Tongue (tissue), 2 donors: Measurements from ENCODE around the gene PMM1. TPM values are rescaled to one million over a fixed set of nuclear protein-coding genes. Genes with fewer than 3 reads are reported as not detected.
A peak's percentile ranks its signal among the peaks of the same experiment; 100 is the strongest.
"Not testable (repeated sequence)": the region's sequence is repeated elsewhere in the genome, so short reads cannot be mapped to it uniquely, and the experiment has no call there.

Experiments
- DNase-seq: peaks from one replicate; pipeline ENCODE4 v3.0.0-alpha.2; 2015
- total RNA-seq: library from RNA; depleted of rRNA; stranded (reverse); fragments of >200 nt; gene quantifications from one replicate; pipeline ENCODE4 v1.2.3, GENCODE V29; 2014

The PMM1 gene
- total RNA-seq, 1 donor from 2014 or later: 22.9 TPM

DNA sequence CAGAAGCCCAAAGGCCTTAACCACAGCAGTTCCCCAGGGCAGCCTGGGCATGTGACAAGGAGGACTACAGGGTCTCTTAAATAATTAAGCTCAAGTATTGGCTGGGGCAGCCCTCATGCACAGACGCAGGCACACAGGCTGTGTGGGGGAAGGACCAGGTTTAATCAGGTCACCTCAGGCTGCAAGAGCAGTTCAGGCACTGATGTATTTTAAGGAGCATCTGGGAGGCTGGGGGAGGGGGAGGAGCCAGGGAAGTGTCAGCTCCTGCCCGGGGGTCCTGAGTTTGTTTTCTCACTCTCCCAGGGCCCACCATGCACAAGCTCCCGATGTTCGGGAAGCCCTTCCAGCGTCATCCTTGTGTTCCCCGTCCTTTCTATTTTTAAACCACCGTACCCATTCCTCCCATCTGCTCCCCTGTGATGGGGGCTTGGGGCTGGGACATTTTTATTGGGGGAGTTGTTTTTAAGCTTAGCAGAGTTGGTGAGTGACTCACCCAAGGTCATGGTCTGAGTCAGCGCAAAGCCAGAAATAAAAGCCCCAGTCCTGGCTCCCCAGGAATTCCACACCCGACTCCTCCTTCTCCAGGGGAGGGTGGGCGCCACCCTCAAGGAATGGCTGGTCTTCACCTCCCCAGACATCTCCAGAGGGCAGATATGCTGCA is 26.5 kb downstream of the PMM1 start:
- no peak for DNase-seq

DNA sequence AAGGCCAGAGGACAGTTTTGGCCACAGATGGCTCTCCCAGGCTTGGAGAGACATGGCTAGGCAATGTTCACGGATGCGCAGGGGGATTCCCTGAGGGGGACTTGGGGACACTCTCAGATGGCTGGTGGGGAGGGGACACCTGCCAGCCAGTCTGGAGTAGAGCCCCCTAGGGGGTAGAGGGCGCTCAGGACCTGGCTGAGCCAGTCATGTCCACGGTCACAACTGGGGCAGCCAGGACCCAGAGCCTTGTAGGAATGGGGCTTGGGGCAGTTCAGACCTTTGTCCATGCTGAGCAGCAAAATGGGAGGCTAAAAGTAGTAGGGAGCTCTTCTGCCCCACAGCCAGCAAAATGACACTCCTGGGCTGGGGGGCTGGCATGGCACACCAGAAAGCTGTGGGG is 27.2 kb downstream of the PMM1 start:
- no peak for DNase-seq

DNA sequence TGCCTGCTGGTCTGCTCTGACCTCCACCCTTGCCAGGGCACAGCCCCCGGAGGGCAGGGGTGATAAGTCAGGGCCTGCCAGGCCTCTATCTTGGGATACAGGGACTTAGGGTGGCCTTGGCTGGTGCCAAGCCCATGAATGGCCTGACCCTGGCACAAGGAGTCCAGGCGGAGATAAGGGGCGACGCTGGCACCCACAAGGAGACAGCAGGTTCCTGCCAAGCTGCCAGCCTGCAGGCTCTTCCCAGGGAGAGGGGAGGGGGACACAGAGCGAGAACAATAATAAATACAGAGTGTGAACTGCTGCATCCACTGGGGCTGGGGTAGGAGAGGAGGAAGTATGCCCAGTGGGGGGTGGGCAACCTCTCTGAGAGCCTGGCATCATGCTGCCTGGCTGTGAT is 27.9 kb downstream of the PMM1 start:
- no peak for DNase-seq

DNA sequence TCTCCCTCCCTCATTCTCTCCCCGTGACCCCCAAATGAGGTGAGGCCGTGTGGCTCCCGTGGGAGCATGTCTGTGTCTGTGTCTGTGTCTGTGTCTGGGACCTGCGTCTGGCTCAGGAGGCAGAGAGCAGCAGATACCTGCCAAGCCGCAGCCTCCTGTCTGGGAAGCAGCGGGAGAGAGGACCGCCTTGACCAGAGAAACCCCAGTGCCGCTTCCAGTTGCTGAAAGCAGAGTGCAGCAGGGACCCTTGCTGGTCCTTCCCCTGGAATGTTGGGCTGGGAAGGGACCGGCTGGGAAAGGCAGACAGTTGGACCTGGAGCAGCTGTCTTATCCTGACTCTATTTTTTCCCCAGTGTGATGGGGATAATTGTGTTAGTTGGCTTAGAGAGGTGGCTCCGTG is 28.3 kb downstream of the PMM1 start:
- DNase-seq: peak; percentile 63

DNA sequence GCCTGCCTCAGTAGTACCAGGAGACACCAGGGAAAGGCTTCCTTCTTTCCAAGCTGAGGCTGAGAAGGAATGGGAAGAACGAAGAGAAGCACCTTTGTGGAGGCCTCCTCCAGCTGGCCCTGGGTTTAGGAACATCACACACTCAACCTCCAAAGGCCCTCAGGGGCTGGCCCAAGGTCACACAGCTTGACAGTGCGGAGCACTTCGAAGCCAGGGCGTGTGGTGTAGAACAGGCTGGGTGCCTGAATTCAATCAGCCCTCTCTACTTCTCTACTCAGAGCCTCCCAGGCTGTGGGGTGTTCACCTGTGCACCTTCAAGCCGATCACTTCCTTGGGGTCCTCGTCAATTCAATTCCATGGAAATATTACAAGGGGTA is 29.6 kb downstream of the PMM1 start:
- DNase-seq: no peak

DNA sequence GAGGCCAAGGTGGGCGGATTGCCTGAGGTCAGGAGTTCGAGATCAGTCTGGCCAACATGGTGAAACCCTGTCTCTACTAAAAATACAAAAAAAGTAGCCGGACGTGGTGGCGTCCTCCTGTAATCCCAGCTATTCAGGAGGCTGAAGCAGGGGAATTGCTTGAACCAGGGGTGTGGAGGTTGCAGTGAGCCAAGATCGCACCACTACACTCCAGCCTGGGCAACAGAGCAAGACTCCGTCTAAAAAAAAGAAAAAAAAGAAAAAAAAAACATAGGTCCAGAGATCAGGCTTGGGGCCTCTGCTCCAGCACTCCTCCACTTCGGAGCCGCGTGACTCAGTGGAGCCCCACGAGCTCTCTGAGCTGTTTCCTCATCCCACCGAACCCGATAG is 31.4 kb downstream of the PMM1 start:
- DNase-seq: not testable (repeated sequence)

DNA sequence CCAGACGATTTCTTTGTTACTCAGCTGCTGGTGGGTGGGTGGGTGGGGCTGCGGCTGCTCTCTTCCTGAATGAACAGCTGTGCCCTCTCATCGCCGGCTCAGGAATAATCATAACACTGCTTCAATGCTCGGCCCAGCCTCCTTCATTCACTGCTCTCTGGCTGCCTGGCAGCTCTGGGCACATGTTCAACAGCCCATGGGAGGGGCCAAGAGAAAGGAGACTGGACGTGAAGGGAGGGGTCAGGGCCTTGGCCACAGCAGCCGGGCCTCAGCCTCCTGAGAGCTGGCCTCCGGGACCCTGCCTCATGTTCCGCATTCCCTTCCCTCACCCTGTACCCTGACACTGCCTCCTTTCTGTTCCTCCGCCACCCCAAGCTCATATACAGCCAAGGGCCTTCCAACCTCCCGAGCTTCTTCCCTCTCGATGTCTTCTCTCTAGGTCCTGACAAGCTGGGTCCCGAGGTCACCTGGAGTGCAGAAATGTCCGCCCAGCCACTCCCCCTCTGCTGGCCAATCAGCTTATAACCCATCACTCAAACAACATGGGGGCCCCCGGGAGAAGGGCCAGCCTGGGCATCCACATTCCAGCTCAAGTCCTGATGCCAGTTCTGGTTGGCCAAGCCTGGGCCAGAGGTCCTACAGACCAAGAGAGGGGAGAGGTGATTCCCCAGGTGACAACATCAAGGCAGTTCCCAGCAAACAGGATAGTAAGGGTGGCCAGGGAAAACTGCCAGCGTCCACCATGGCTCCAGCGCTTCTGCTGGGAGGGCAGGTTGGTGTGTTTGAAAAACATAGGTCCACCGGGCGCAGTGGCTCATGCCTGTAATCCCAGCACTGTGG is 32.0 kb downstream of the PMM1 start:
- DNase-seq: peak; percentile 96

DNA sequence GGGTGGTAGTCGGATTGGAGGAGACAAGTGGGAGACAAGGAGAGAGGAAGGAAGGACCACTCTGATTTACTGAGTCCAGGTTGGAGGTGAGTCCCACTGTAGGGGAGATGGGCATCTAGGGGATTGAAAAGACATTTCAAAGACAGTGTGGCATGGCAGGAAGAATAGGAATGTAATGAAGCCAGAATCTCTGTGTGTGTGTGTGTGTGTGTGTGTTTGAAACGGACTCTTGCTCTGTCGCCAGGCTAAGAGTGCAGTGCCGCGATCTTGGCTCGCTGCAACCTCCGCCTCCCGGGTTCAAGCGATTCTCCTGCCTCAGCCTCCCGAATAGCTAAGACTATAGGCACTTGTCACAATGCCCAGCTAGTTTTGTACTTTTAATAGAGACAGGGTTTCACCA is 33.1 kb downstream of the PMM1 start:
- DNase-seq: no peak

DNA sequence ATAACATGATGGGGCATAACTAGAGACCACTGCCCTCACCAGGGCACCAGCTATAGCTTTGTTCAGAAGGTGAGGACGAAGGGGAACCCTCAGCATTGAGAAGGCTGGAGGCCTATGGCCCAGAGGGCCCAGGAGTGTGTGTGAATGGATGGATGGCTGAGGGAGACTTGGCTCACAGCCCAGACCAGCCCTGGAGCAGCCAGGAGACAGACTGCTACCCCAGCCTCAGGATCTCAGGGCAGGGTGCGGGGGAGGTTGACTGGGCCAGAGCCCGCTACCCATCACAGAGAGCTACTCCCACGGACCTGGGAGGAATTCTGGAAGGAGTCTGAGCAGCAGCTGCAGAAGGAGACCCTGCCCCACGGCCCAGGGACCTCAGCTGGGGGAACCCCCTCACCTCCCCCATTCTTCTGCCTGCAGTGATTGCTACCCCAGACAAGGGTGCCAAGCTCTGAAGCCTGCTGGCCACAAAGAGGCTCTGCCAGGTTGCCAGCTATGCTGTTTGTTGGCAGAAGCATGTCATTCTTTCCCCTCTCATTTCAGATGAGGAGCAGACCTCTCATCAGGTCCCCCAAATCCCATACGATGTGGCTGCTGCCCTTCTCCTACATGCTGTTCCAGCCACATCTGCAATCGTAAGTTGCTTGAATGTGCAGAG is 34.2 kb downstream of the PMM1 start:
- no peak for DNase-seq

DNA sequence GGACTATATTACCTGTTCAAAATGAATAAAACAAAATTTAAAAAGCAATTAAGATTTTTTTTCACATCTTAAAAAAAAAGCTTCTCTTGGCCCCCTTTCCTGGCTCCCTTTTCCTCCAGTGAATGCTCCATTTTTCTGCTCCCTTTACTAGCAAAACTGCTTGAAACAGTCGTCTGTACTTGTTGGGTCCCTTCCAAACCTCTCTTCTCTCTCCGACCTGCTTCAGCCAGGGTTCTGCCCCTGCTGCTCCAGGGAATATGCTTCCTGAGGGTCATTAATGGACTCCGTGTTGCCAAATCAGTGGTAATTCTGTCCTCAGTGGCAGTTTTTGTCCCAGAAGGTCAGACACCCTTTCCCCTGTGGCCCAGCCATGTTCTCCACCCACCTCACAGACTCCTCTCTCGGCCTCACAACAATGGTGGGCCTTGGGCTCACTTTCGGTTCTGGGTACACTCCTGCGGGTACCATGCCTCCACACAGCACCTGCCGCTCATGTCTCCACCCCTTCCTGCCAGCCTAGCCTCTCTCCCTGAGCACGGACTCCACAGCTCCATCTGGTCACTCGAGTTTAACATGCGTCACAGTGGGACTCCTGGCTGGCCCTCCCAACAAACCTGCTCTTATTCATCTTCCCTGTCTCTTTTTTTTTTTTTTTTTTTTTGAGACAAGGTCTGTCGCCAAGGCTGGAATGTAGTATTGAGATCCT is 37.6 kb downstream of the PMM1 start:
- DNase-seq: no peak

DNA sequence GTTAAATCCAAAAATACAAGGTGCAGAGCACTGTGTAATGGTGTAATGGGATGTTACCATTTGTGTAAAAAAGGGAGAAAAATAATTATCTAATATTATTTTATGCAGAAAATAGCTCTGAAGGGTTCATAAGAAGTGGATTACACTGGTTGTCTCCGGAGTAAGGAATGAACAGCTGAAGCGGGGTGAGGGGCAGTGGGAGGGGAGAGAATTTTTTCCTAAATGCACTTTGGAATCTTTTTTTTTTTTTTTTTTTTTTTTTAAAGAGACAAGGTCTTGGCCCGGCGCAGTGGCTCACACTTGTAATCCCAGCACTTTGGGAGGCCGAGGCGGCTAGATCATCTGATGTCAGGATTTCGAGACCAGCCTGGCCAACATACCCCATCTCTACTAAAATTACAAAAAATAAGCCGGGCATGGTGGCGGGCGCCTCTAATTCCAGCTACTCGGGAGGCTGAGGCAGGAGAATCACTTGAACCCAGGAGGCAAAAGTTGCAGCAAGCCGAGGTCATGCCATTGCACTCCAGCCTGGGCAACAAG is 38.6 kb downstream of the PMM1 start:
- DNase-seq: peak; percentile 85

DNA sequence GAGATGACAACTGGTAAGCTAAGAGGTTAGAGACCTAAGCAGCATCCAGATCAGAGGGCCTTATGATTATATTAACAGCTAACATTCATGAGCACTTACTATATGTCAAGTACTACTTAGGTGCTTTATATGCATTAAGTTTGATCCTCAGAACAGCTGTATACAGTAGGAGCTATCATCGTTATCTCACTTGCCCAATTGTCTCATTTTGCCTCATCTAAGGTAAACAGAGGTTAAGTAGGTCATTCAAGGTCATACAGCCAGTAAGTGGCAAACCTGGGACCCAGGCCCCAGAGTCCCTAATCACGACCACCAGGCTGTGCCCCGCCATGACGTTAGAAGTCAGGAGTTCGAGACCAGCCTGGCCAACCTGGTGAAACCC is 40.8 kb downstream of the PMM1 start:
- DNase-seq: no peak

DNA sequence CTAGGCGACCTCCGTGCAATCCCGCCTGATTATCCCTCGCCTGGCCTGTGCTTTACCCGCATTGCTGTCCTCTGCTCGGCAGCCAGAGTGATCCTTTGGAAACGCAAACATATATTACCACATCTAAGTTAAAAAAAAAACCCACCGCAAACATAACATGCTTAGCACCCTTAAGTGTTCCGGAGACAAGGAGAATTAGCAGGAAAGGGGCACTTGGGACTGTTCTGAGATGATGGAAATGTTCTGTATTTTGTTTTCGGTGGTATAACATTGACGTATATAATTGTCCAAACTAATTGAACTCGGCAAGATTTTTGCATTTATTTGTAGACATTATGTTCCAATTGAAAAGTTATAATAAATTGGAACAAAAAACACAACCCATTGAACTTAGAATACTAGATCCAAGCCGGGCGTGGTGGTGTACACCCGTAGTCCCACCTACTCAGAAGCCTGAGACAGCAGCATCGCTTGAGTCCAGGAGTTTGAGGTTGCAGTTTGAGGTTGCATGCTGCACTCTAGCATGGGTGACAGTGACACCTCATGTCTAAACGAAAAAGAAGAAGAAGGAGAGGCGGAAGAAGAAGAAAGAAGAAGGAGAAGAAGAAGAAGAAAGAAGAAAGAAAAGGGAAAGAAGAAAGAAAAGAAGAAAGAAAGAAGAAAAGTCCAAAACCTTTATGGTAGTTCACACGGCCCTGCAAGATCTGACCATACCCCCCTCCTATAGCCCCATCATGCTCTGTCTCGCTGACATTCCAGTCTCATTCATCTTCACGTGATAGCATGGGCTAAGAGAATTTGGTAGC is 44.8 kb downstream of the PMM1 start:
- no peak for DNase-seq

DNA sequence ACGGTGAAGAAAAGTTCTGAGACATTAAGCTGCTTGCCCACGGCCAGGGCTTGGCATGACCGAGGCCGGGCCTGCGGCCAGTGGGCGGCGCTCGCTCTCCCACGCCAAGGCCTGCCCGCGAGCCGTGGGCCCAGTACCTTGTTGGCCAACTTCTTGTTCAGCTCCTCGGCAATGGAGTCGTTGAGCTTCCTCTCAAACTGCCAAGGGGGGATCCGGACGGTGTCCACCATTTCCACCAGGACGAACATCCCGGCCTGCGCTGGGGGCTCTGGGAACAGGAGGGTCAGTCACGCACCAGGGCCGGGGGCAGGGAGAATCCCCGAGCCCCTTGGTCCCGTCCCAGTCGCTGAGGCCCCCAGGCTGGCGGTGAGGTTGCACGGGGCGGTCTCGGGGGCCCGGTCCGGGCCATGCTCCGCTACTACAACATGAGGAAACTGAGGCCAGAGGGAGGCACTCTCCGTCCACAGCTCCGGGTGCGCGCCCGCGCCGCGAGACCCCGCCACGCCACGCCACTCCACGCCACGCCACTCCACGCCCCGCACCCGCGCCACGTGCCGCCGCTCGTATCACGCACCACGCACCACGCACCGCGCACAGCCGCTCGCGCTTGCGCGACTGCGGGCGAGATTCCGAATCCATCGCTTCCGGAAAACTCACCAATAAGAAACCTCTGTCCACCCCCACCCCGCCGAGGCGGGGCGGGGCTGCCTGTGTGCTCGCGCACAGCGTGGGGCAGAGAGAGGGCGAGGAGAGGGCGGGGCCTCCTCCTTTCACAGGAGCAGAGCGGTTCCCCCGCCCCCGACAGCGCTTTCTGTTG is 45.6 kb downstream of the PMM1 start, which contains the start of gene POLR3H:
TSS of gene POLR3H (minus strand) at position 617 of the 817 bp plus-strand sequence. CDS start at position 248, 369 bp downstream.
- DNase-seq: peak; percentile 99

DNA sequence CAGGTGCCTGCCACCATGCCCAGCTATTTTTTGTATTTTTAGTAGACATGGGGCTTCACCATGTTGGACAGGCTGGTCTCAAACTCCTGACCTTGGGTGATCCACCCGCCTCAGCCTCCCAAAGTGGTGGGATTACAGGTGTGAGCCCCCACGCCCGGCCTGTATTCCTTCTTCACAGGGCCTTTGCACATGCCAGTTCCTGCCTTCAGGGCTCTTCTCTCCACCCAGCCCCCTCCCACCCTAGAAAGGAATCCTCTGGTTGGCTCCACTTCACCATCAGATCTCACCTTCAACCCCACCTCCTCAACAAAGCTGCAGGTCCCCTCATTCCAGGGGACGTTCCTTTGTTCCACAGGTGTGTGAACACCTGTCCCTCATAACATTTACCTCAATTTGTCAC is 47.4 kb downstream of the PMM1 start:
- DNase-seq: no peak

DNA sequence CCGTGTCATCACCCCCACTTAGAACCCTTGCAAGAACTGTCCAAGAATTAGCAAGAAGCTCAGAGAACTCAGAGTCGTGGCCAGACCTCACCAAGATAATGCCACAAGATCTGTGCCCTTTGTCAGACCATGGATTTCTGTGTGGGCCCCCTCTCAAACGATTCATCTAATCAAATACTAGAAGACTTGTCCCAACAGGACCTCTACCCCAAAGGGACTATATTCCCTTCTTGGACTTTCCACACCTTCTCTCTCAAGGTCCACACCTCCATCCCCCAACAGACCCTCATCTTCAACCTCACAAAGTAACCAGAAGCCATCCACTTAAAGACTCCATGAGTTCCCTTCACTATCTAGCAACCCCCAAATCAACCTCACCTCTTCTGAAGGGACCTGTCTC is 48.2 kb downstream of the PMM1 start:
- DNase-seq: no peak

DNA sequence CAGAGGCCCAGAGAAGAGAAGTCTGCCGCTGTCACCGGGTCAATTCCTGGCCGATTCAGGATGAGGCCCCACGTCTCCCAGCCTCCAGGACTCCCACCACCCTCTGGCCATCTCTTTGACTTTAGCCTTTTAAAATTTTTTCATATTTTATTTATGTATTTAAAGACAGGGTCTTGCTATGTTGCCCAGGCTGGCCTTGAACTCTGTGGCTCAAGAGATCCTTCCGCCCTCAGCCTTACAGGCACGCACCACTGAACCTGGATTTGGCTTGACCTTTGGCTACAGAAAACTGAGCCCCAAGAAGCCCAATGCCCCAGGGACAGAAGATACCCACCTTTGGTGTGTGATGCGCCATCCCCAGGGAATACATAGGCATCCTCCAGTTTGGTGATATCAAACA is 49.3 kb downstream of the PMM1 start:
- no peak for DNase-seq

DNA sequence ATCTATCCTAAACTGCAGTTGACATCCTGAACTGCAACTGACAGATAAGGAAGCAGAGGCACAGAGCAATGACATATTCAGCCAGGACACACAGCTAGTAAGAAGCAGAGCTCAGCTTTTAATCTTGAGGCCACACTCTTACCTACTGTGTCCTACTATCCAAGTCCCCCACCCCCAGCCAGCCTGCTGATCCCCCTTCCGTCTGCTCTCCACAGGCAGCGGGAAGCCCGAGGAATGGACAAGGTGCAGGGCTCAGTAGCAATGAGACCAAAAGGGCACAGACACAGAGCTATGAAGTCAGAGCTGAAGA is 49.7 kb downstream of the PMM1 start:
- DNase-seq: no peak

DNA sequence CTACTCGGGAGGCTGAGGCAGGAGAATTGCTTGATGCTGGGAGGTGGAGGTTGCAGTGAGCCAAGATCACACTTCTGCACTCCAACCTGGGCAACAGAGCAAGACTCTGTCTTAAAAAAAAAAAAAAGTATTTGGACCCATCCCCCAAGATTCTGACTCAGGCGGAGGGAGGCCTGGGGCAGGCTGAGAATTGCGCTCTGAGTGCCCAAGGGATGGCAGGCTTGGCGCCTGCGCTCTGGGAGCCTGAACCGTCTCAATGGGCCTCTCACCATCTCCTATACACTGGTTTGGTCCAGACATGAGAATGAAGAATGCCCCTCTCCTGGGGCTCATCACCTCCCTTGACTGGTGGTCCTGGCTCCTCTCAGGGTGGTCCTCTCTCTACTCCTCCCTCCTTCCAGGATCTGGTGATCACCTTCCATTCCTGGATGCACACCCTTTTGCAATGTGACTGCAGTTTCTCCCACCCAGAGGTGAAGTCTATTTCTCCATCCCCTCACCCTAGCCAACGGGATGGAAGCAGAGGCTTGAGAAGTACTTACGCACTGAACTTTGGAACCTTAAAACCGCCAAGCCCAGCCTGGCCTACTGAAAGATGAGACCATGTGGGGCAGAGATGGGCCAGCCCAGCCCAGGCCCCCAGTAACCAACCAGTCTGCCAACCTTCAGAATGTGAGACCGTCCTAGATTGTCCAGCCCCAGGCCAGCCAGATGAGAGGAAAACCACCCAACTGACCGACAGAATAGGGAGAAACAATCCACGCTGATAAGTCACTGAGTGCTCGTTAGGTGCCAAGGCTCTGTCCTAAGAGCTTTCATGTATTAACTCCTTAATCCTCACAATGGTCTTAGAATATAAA is 50.3 kb downstream of the PMM1 start:
- no peak for DNase-seq

DNA sequence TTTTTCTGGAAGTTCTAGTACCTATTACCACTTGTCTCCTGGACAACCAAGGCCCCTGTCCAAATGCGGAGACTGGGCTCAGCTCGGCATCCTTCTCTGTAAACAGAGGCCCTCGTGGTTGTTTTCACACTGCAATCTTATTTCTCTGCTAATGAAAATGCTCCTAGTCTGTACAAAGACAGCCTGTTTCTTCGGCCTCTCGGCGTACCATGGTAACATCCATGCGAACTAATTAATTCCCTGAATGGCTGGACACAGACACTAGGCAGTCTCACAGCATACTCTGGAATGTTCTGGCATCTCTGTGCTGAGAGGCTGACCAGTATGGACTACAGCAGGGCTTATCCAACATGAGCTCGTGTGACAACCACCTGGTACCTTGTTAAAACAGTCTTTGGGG is 51.1 kb downstream of the PMM1 start:
- DNase-seq: no peak
